Measurements from ENCODE around the gene CADM1.
A peak's percentile ranks its signal among the peaks of the same experiment; 100 is the strongest.

CADM1 gene

GRCh38 chr11:115439969-115440540 is 64.2 kb downstream of the CADM1 start:
- no peak for DNase-seq

GRCh38 chr11:115439385-115439784 is 64.8 kb downstream of the CADM1 start:
- peak; percentile 81 for DNase-seq

- no peak for DNase-seq
Observed at GRCh38 chr11:115437902-115438575, 66.2 kb downstream of the CADM1 start.

GRCh38 chr11:115430345-115430744 is 73.9 kb downstream of the CADM1 start:
- DNase-seq = no peak

GRCh38 chr11:115428306-115428705 is 75.9 kb downstream of the CADM1 start:
- peak; percentile 17 for DNase-seq

GRCh38 chr11:115425816-115426215 is 78.4 kb downstream of the CADM1 start:
- no peak for DNase-seq

- no peak for DNase-seq
Observed at GRCh38 chr11:115425250-115425649, 79.0 kb downstream of the CADM1 start.

- peak; percentile 21 for DNase-seq
Observed at GRCh38 chr11:115423728-115424459, 80.3 kb downstream of the CADM1 start.

- DNase-seq = no peak
Observed at GRCh38 chr11:115421992-115422689, 82.1 kb downstream of the CADM1 start.

- no peak for DNase-seq
Observed at GRCh38 chr11:115421352-115421991, 82.7 kb downstream of the CADM1 start.

GRCh38 chr11:115420505-115420904 is 83.7 kb downstream of the CADM1 start:
- no peak for DNase-seq

- DNase-seq = no peak
Observed at GRCh38 chr11:115418626-115419025, 85.6 kb downstream of the CADM1 start.

GRCh38 chr11:115418081-115418480 is 86.1 kb downstream of the CADM1 start:
- DNase-seq = no peak

GRCh38 chr11:115411120-115411519 is 93.1 kb downstream of the CADM1 start:
- no peak for DNase-seq

- DNase-seq = peak; percentile 14
Observed at GRCh38 chr11:115409691-115410220, 94.5 kb downstream of the CADM1 start.

GRCh38 chr11:115409116-115409670 is 95.0 kb downstream of the CADM1 start:
- no peak for DNase-seq

GRCh38 chr11:115408036-115408921 is 95.9 kb downstream of the CADM1 start:
- DNase-seq = peak; percentile 54

GRCh38 chr11:115407496-115407895 is 96.7 kb downstream of the CADM1 start:
- no peak for DNase-seq

- no peak for DNase-seq
Observed at GRCh38 chr11:115406404-115406803, 97.8 kb downstream of the CADM1 start.

GRCh38 chr11:115398333-115399080 is 105.7 kb downstream of the CADM1 start:
- DNase-seq = no peak

- no peak for DNase-seq
Observed at GRCh38 chr11:115396533-115396932, 107.7 kb downstream of the CADM1 start.
